BE2C (cell line): ENCODE measurements around the gene GPRC5B.

Experiments
- DNase-seq: peaks from one replicate; pipeline ENCODE4 v3.0.0-alpha.2; 2020
- H3K27me3 ChIP-seq: fragments of 250-450 bp; sonication (Bioruptor Pico); 2 replicates; pipeline ENCODE4 v1.5.1; 2020; ENCODE audit warnings: mild to moderate bottlenecking
- H3K36me3 ChIP-seq: fragments of 250-450 bp; sonication (Bioruptor Pico); 2 replicates; pipeline ENCODE4 v1.5.1; 2020; ENCODE audit warnings: mild to moderate bottlenecking
- H3K4me1 ChIP-seq: fragments of 250-450 bp; sonication (Bioruptor Pico); 2 replicates; pipeline ENCODE4 v1.5.1; 2020
- H3K4me3 ChIP-seq: 2 replicates; pipeline ENCODE4 v1.5.1; 2011; ENCODE audit warnings: low read depth, low read length
- H3K9me3 ChIP-seq: fragments of 250-450 bp; sonication (Bioruptor Pico); 2 replicates; pipeline ENCODE4 v1.5.1; 2020
- TF ChIP-seq, protein P1 (sequence below): IDR thresholded peaks from 2 replicates; pipeline ENCODE4 v1.5.1; 2012; ENCODE audit warnings: mild to moderate bottlenecking, low read depth, low read length

GPRC5B gene

DNA sequence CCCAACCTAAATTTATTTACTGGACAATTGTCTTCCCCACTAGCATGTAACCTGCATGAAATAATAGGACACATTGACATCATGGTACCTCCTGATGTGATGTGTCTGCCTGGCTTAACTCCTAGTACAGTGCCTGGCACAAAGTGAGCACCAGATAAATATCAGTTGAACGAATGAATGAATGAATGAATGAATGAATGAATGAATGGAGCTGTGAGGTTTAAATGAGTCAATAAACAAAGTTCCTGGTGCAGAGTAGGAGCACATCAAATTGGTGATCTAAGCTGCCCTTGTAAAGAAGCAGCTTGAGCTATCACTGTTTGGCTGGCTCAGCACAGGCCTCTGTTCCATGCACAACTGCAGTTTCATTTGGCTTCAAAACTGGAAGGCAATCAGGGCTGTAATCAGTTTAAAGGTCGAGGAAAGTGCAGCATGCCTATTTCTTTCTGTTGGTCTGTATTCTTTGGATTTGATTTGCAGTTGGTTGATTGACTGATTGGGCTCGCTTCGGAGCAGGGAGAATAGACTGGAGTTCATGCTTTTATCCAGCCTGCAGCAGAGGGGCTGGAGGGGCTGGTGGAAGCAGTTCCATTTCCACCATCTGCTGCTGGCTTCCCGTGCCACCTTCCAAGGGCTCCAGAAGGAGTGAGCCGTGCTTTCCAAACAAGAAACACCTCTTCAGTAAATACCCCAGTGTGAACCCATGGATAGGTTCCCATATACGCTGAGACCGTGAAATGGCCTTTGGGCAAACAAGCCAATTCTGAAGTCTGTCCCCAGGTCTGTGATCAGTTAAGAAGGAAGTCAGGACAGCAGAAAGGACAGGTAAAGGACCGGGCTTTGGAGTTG lies 54.6 kb downstream of the GPRC5B start:
- Histone ChIP-seq H3K4me1 (no peaks in the 10 kb centered on the region), H3K36me3 (no peaks in the 10 kb centered on the region), H3K9me3 (no peaks in the 10 kb centered on the region), H3K4me3 (no peak overlapping the region), H3K27me3 (no peaks in the 10 kb centered on the region)
- DNase-seq: no peak
- TF ChIP-seq, protein P1, sequence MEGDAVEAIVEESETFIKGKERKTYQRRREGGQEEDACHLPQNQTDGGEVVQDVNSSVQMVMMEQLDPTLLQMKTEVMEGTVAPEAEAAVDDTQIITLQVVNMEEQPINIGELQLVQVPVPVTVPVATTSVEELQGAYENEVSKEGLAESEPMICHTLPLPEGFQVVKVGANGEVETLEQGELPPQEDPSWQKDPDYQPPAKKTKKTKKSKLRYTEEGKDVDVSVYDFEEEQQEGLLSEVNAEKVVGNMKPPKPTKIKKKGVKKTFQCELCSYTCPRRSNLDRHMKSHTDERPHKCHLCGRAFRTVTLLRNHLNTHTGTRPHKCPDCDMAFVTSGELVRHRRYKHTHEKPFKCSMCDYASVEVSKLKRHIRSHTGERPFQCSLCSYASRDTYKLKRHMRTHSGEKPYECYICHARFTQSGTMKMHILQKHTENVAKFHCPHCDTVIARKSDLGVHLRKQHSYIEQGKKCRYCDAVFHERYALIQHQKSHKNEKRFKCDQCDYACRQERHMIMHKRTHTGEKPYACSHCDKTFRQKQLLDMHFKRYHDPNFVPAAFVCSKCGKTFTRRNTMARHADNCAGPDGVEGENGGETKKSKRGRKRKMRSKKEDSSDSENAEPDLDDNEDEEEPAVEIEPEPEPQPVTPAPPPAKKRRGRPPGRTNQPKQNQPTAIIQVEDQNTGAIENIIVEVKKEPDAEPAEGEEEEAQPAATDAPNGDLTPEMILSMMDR: no peak

DNA sequence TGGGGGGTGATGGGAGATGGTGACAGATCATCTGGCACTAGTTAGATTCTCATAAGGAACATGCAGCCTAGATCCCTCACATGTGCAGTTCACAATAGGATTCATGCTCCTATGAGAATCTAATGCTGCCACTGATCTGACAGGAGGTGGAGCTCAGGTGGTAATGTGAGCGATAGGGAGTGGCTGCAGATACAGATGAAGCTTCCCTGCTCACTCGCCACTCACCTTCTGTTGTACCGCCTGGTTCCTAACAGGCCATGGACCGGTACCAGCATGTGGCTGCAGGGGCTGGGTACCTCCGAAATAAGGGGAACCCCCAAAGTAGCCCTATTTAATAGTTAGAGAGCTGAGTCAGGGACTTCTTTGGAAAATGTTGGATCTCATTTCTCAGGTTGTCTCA lies 60.4 kb downstream of the GPRC5B start:
- no peak for DNase-seq
- H3K4me3 ChIP-seq: no peak overlapping the region

DNA sequence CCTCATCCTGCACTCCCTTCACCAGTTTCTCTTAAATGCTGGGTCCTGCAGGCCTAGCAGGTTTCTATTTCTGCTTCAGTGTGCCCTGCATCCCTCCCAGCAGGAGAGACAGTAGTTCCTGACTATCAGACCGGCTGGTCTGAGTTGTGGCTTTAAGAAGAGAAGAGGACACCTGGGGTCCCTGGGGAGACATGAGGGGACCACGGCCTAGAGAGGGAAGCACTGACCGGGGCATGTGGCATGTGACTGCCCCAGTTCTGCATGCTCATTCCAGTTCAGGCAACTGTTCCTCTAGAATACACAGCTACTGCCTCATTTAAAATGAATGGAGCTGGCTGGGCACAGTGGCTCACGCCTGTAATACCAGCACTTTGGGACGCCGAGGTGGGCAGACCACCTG lies 61.3 kb downstream of the GPRC5B start:
- Histone ChIP-seq H3K4me1 (no peaks in the 10 kb centered on the region), H3K27me3 (no peaks in the 10 kb centered on the region), H3K4me3 (no peak overlapping the region), H3K9me3 (no peaks in the 10 kb centered on the region), H3K36me3 (no peaks in the 10 kb centered on the region)
- DNase-seq: no peak
- TF ChIP-seq, protein P1: no peak

More for the DNA sequence above, 60.4 kb downstream of the GPRC5B start:
- H3K27me3 ChIP-seq: no peaks in the 10 kb centered on the region
- no peaks in the 10 kb centered on the region for H3K4me1 ChIP-seq
- no peaks in the 10 kb centered on the region for H3K36me3 ChIP-seq
- no peaks in the 10 kb centered on the region for H3K9me3 ChIP-seq
- TF ChIP-seq, protein P1: no peak

DNA sequence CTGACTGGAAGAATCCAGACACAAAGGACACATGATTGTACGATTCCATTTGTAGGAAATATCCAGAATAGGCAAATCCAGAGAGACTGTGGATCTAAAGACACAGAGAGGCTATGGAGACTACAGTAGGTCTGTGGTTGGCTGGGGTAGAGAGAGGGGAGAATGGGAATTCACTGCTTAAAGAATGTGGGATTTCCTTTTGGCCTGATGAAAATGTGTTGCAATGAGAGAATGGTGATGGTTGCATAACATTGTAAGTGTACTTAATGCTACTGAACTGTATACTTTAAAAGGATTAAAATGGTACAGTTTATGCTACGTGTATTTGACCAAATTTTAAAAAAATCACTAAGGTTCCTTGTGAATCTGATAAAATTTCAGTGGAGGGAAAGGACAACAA lies 62.1 kb downstream of the GPRC5B start:
- TF ChIP-seq, protein P1: no peak
- Histone ChIP-seq H3K4me1 (no peaks in the 10 kb centered on the region), H3K9me3 (no peaks in the 10 kb centered on the region), H3K36me3 (no peaks in the 10 kb centered on the region), H3K4me3 (no peak overlapping the region), H3K27me3 (no peaks in the 10 kb centered on the region)
- no peak for DNase-seq

DNA sequence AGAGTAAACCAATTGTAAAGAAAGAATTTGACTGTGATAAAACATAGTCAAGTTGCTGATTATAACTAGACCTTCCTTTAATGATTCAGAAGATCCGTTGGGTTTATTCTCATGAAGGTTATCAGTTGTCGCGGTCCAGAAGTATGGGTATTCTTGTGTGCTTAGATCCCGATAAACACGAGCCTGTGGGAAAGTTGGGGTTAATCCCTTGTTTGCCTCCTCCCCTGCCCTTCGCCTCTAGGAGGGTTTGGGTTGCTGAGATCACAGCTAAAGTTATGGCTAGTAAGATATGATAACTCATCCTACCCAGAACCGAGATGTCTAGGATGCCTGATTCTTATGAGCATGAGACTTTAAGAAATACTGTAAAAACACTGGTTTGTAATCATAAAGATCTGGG lies 66.8 kb downstream of the GPRC5B start:
- no peaks in the 10 kb centered on the region for H3K36me3 ChIP-seq
- TF ChIP-seq, protein P1: no peak
- no peaks in the 10 kb centered on the region for H3K4me1 ChIP-seq
- H3K9me3 ChIP-seq: no peaks in the 10 kb centered on the region
- H3K27me3 ChIP-seq: no peaks in the 10 kb centered on the region
- H3K4me3 ChIP-seq: no peak overlapping the region
- DNase-seq: no peak

DNA sequence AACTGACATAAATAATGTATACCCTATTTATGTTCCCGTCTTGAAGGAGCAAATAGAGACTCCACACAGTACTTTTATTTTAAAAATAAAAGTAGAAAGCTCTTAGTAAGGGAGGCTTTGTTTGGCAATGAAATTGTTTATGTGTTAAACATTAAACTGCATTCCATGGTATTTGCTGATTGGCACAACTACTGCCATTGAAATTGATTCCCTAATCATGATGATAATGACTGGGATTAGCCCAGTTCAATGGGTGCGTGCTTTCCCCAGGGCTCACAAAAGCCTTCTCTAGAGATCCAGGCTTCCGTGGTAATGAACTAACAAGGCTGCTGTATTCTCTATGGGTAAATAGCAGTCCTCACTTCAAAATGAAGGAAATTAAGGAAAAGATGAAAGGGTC lies 67.5 kb downstream of the GPRC5B start:
- DNase-seq: no peak
- H3K4me3 ChIP-seq: no peak overlapping the region

More for the DNA sequence above, 67.5 kb downstream of the GPRC5B start:
- H3K9me3 ChIP-seq: no peaks in the 10 kb centered on the region
- H3K36me3 ChIP-seq: no peaks in the 10 kb centered on the region
- H3K27me3 ChIP-seq: no peaks in the 10 kb centered on the region
- no peaks in the 10 kb centered on the region for H3K4me1 ChIP-seq
- TF ChIP-seq, protein P1: no peak
